SHP77 (cell line): ENCODE data around the gene MAIP1.
"Not testable (repeated sequence)": the region's sequence is repeated elsewhere in the genome, so short reads cannot be mapped to it uniquely, and the experiment has no call there.

Experiments
- DNase-seq, 2 experiments: peaks; one replicate each; lab custom pipeline; 2025; lab: John Stamatoyannopoulos, UW

Gene MAIP1

GRCh38 chr2:199955339-199956061 is at the start of gene MAIP1, which contains the start of gene TYW5:
TSS of gene MAIP1 (plus strand) at chr2:199955582. CDS start at chr2:199955799, 217 bp downstream.
TSS of gene TYW5 (minus strand) at chr2:199955491. CDS start at chr2:199955470, 21 bp downstream.
- DNase-seq = peak; percentile 80 to 90

GRCh38 chr2:199907008-199907714 is 48.2 kb upstream of the MAIP1 start:
- DNase-seq = no peak

DNA sequence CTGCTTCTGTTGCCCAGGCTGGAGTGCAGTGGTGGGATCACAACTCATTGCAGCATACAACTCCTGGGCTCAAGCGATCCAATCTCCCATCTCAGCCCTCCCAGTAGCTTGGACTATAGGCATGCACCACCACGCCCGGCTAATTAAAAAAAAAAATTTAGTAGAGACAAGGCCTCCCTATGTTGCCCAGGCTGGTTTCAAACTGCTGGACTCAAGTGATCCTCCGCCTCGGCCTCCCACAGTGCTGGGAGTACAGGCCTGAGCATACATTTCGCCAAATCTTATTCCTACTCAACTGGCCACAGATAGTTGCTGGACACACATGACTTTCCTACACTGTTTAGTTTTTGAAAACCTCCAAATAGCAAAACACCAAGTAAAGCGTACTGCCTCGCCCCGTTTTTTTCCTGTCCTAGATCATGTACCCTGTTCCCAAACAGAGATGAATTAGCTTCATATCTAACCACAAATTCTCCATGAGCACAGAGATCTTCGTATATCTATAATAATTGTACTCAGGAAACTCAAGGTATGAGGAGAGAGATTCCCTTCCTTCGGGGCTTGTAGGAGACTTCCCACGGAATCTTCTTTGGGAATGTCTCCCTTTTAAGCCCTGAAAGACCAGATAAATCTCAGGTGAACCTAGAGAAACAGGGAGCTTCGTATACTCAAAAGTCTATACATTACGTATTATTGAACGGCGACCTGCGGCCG is 44.9 kb upstream of the MAIP1 start:
- DNase-seq = no peak

- DNase-seq = peak; percentile 97
These were observed 44.1 kb upstream of the MAIP1 start, which contains the start of gene C2orf69 for GRCh38 chr2:199911052-199911876. TSS of gene C2orf69 (plus strand) at chr2:199911293. CDS start at chr2:199911439, 146 bp downstream.

DNA sequence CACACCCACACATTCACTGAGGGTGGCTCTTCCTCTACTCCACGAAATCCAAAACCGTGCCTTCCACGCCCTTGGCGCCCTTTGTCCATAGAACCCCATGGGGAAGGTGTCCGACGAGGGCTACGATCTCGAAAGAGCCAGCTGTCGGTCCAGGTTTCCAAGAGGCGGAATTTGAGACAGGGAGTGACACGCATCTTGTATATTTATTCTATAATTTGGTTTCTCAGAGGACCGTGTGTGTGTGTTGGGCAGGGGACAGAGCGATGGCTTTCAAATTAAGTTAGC is 43.6 kb upstream of the MAIP1 start:
- peak in 1 of 2 experiments; percentile 45 for DNase-seq

DNA sequence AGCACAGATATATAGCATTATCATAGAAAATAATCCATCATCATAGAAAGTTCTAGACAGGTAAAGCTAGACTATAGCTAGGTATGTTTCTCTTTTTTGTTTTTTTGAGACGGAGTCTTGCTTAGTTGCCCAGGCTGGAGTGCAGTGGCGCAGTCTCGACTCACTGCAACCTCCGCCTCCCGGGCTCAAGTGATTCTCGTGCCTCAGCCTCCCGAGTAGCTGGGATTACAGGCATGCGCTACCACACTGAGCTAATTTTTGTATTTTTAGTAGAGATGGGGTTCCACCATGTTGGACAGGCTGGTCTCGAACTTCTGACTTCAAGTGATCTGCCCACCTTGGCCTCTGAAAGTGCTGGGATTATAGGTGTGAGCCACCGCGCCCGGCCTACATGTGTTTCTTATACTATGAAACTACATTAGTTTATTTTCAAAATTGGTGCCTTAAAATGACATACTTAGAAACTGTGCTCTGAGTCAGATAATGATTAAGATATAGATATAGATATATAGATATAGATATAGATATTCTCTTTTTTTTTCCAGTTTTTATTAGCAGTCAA is 42.7 kb upstream of the MAIP1 start:
- DNase-seq = not testable (repeated sequence)

DNA sequence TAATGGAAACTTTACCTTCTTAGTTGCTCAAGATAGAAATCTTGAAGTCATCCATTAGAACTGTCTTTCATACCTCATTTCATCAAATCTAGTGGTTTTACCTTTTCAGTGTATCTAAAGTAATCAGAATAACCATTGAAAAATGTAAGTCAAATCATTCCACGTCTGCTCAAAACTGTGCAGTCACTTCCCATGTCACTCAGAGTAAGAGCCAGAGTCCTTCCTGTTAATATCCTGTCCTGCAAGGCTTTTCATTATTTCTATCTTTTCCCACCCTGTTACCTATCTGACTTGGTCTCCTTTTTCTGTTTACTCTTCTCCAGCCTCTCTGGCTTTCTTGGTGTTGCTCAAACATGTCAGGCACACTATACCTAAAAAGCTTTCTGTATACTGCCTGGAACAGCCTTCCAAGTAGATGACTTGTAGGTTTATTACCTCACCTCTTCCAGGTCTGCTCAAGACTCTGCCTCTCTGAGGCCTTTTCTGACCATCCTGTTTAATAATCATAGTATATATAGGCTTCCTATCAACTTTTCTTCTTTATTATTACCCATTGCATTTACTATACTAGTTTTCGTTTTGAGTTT is 40.9 kb upstream of the MAIP1 start:
- no peak for DNase-seq

- DNase-seq = no peak
These were observed 38.4 kb upstream of the MAIP1 start for GRCh38 chr2:199916980-199917379.

DNA sequence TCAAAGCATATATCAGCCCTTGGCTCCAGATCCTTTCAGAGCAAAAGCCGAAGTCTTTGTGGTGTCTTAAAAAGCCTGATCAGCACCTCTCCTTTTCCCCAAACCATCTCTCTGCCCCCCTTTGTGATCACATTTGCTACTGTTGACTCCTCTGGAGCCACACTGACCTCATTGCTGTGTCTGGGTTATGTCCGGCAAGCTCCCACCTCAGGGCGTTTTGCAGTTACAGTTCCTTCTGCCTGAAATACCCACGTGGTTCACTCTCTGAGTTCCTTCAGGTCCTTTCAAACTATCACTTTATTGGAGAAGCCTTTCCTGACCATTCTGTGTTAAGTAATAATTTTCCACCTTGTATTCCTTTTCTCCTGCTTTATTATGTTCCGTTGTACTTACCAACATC is 32.5 kb upstream of the MAIP1 start:
- no peak for DNase-seq

DNA sequence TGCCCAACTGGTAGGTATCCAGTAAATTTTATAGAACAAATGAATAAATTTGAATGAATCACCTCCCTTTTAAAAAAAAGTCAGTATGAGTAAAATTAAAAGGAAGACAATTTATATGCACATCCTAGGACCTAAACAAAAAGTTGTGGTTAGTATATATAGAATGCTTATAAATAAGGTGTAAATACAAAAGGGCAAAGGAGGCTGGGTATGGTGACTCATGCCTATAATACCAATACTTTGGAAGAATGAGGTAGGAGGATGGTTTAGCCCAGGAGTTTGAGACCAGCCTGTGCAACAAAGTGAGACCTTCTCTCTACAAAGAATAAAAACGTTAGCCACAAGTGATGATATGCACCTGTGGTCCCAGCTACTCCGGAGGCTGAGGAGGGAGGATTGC is 31.5 kb upstream of the MAIP1 start:
- no peak for DNase-seq

DNA sequence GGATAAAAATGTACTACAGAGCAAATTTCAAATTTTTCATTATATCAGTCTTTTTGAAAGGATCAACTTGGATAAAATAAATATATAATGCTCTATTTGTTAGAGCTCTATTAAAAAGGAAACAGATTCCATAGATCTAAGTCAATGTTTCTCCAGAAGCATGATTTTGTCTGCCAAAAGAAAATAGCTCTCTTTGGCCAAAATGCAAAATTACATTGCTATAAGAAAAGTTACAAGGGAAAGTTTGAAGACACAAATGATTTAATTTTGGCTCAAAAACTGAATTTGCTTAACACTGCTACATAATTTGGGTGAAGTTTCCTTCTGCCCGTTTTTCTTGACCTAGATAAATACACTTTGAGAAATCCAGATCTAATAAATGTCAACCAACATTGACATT is 28.6 kb upstream of the MAIP1 start:
- DNase-seq = no peak

DNA sequence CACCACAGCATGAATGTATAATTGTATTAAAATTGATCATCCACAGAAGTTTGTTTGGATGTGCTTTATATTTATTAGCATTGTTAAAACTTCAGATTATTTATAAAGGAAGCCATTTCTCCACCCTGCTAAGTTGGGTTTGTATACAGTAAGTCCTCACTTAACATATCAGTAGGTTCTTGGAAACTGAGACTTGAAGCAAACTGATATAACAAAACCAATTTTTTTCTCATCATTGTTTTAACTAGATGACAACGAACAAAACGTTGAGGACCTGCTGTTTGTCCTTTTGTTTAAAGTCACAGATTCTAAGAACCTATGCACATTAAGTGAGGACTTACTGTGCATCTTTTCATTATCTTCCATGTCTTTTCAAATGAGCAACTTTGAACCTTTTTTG is 27.2 kb upstream of the MAIP1 start:
- no peak for DNase-seq

- DNase-seq = no peak
These were observed 26.8 kb upstream of the MAIP1 start for GRCh38 chr2:199928626-199929025.

DNA sequence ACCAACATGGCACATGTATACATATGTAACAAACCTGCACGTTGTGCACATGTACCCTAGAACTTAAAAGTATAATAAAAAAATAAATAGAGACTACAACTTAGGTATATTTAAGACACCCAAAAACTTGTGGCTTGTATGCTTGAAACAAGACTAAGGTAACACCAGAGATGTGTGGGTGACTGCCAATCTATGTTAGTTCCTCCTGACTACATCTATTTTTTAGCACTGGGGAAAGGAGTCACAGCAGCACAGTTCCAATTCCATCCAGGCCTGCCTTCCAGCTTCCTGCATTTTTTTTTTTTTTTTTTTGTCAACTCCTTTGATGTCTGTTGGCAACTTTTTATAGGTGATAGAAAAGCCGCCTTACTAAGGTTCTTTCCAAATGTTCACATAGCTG is 26.1 kb upstream of the MAIP1 start:
- DNase-seq = no peak

DNA sequence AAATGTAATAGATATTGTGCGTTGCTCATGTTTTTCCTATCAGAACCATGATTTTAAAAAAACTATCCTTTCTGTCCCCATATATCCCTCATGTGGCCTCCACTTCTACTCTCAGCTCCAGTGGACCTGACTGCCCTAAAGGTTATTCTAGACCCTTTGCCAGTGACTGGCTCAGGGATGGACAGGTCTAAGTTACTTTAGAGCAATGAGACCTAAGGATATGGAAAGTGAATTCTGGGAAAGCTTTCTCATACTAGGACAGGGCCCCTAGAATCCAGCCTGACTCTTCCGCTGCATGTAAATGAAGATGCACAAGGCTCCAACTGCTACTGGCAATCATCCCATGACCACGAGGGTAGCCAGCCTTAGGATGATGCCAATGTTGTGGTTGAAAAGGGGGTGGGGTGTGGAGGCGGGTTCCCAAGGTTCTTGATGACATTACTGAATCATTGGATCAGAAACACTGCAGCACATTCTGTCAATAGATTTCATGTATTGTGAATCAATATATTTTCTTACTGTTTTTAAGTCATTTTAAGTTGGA is 23.0 kb upstream of the MAIP1 start:
- no peak for DNase-seq

GRCh38 chr2:199933466-199933865 is 21.9 kb upstream of the MAIP1 start:
- no peak for DNase-seq

DNA sequence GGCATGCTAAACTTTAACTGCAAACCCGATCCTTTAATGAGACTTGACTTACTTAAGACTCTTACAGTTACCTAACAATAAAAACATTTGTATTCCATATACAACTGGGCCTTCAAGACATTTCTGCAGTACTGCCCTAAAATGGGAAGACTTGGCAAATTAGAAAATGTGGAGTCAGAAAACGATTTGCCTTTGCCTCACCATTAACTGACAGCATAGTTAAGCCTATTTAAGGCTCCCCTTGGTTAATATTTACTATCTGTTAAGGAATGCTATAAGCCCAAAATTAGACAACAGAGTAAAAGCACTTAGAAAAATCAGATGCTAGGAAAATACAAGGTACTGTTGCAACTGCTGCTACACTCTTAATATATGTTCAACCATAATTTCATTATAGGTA is 18.8 kb upstream of the MAIP1 start:
- no peak for DNase-seq

DNA sequence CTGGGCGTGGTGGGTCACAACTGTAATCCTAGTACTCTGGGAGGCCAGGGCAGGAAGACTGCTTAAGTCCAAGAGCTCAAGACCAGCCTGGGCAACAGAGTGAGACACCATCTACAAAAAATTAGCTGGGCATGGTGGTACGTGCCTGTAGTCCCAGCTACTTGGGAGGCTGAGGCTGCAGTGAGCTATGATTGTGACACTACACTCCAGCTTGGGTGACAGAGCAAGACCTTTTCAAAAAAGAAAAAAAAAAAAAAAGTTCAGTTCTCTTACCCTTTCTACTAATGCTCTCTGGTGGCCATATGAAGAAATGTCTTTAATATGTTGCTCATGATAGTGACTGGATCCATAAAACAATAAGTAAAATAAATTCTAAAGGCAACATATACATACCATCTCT is 15.0 kb upstream of the MAIP1 start:
- peak; percentile 10 to 20 for DNase-seq

DNA sequence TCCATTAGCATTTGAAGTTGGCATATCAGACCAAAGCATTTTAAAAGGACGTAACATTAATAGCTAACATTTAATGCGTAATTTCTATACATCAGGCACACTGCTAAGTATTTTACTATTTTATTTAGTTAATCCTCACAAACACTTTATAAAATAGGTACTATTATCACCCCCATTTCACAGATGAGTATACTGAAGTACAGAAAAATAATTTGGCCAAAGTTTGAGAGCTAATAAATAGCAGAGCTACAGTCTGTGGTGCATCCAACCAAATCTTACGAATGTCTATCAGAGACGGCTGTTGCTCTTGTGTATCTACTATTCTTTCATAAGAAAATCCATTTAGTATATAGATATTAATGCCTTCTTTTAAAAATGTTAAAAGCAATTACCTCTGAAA is 12.0 kb upstream of the MAIP1 start:
- no peak for DNase-seq

DNA sequence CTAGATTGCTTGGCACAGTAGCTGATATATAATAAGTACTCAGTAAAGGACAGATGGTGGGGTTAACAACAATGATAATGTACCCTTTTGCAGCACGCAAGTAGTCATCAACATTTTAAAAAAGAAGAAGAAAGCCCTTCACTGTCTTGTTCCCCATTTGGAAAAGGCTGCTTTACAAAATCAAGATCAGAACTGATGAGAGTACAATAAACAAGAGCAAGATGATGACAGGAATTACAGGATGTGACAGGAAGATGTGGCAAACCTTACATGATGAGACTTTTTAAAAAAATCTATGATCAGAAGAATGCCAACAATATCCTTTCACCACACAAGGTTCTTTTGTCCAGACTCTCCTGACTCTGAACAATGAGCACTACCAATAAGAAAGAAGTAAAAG is 9.2 kb upstream of the MAIP1 start:
- no peak for DNase-seq

DNA sequence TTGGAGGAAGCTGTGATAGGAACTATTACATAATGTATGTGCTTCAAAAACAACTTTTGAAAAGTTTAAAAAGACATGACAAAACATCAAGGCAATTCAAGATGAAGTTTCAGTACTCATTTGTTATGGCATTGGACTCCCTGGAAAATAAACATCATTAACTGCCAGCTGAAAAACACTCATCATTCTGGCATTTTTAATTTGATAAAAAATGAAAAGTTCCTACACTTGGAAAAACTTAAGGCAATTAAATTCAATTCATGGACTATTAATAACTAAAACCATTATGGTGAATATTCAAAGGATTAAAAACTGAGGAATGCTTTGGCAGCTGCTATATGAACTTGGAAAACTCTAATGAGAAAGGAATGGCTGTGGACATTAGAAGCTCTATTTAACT is 8.5 kb upstream of the MAIP1 start:
- no peak for DNase-seq
